GM12878 (cell line): Measurements from ENCODE around the gene NDST3. TPM values are rescaled to one million over a fixed set of nuclear protein-coding genes. Genes with fewer than 3 reads are reported as not detected.
A peak's percentile ranks its signal among the peaks of the same experiment; 100 is the strongest.
"Not testable (repeated sequence)": the region's sequence is repeated elsewhere in the genome, so short reads cannot be mapped to it uniquely, and the experiment has no call there.

Experiments used
- ATAC-seq: fragments of 200-7000 bp; cut with Tn5 transposase; 3 replicates; pipeline ENCODE4 v1.9.1; 2020; ENCODE audit warnings: mild to moderate bottlenecking, moderate library complexity
- BruUV-seq: library from RNA; stranded (reverse); fragments of 400-500 nt; replicated peaks from 2 replicates; lab custom pipeline; 2021; lab: Mats Ljungman, UMichigan
- CTCF ChIA-PET: fragments of 300-600 bp; sonication (Branson Sonifier 250); formaldehyde crosslinking; extraction: SDS; loops from one replicate; lab custom pipeline; 2021; ENCODE audit warnings: inconsistent platforms; lab: Yijun Ruan, JAX
- POLR2A ChIA-PET: fragments of 350-600 bp; formaldehyde crosslinking; extraction: SDS; loops from one replicate; lab custom pipeline; 2021; ENCODE audit warnings: inconsistent platforms; lab: Charles Lee
- RAD21 ChIA-PET: fragments of 300-600 bp; sonication (Branson Sonifier 250); formaldehyde crosslinking; loops from one replicate; lab custom pipeline; 2023; ENCODE audit warnings: antibody characterized with exemption; ENCODE audit not compliant: unreplicated experiment; lab: Charles Lee
- SMC1A ChIA-PET: fragments of 300-600 bp; sonication (Branson Sonifier 250); formaldehyde crosslinking; loops from one replicate; lab custom pipeline; 2023; ENCODE audit not compliant: unreplicated experiment, uncharacterized antibody; lab: Charles Lee
- DNase-seq: peaks from one replicate; pipeline ENCODE4 v3.0.0-alpha.2; 2011; ENCODE audit warnings: low read depth, low spot score
- FAIRE-seq: peaks from 3 replicates; lab custom pipeline; 2011; peaks lifted over from hg19 to GRCh38; lab: Jason Lieb, UNC
- H2AFZ ChIP-seq: 2 replicates; pipeline ENCODE4 v1.6.0; 2011; ENCODE audit warnings: low read depth, low read length, control low read depth; ENCODE audit not compliant: control insufficient read depth
- H3K27ac ChIP-seq: 2 replicates; pipeline ENCODE4 v1.5.1; 2011; ENCODE audit warnings: control low read depth; ENCODE audit not compliant: control insufficient read depth, insufficient read depth
- H3K27me3 ChIP-seq, 2 experiments: replicated peaks in 1 of 2; 2 replicates each; pipeline versions ENCODE4 v1.6.0 to v1.6.1; 2011; ENCODE audit warnings: low read length in 1 of 2; ENCODE audit not compliant: control insufficient read depth in 2 of 2, insufficient read depth in 2 of 2
- H3K36me3 ChIP-seq, 2 experiments: 2 replicates each; pipeline ENCODE4 v1.5.1; 2011; ENCODE audit warnings: low read length in 1 of 2; ENCODE audit not compliant: control insufficient read depth in 2 of 2, insufficient read depth in 2 of 2
- H3K4me1 ChIP-seq: 2 replicates; pipeline ENCODE4 v1.6.1; 2011; ENCODE audit warnings: mild to moderate bottlenecking, low read length, moderate library complexity, mixed read lengths; ENCODE audit not compliant: control insufficient read depth, insufficient read depth
- H3K4me2 ChIP-seq: 2 replicates; pipeline ENCODE4 v1.6.0; 2011; ENCODE audit warnings: control low read depth; ENCODE audit not compliant: control insufficient read depth, insufficient read depth
- H3K4me3 ChIP-seq: fragments of 200-600 bp; sonication (generic); 2 replicates; pipeline ENCODE4 v1.5.1; 2016
- H3K79me2 ChIP-seq: 2 replicates; pipeline ENCODE4 v1.6.0; 2011; ENCODE audit warnings: low read length; ENCODE audit not compliant: control insufficient read depth, insufficient read depth
- H3K9ac ChIP-seq: 2 replicates; pipeline ENCODE4 v1.8.0; 2011; ENCODE audit warnings: low read length, control low read depth, mixed read lengths; ENCODE audit not compliant: control insufficient read depth, insufficient read depth
- H3K9me3 ChIP-seq: replicated peaks from 3 replicates; pipeline ENCODE4 v1.5.1; 2011; ENCODE audit warnings: mild to moderate bottlenecking, low read length; ENCODE audit not compliant: control insufficient read depth, insufficient read depth
- H4K20me1 ChIP-seq: 2 replicates; pipeline ENCODE4 v1.6.0; 2011; ENCODE audit not compliant: control insufficient read depth, insufficient read depth
- CTCF ChIP-seq, 3 experiments: IDR thresholded peaks in 2 of 3; conservative IDR thresholded peaks in 1 of 3; 2 replicates each; pipeline ENCODE4 v1.5.1; 2011; ENCODE audit warnings: low read depth in 3 of 3, low read length in 3 of 3, mild to moderate bottlenecking in 3 of 3, control low read depth in 2 of 3, moderate library complexity in 2 of 3, inconsistent platforms in 1 of 3, mixed read lengths in 1 of 3; ENCODE audit not compliant: control insufficient read depth in 2 of 3, insufficient read depth in 1 of 3; ENCODE audit errors: extremely low read depth in 1 of 3
- NFYB ChIP-seq: IDR thresholded peaks from 2 replicates; pipeline ENCODE4 v1.6.1; 2011; ENCODE audit warnings: low read depth, mild to moderate bottlenecking, low read length, improper control_type of control experiment, moderate library complexity; ENCODE audit not compliant: insufficient read depth
- TBL1XR1 ChIP-seq: IDR thresholded peaks from 2 replicates; pipeline ENCODE4 v1.6.1; 2012; ENCODE audit warnings: low read depth, low read length, improper control_type of control experiment
- WGBS: methylation state at CpG from one replicate; pipeline ENCODE4 v1.1.6; 2016; ENCODE audit warnings: low lambda C conversion rate; ENCODE audit not compliant: insufficient replicate concordance, insufficient coverage; ENCODE audit errors: missing lambda C conversion rate; 5-methylcytosine and 5-hydroxymethylcytosine counted together
- in situ Hi-C: fragments of 300-500 bp; cut with MboI; formaldehyde crosslinking; loops from 9 replicates; pipeline ENCODE4 v1.14.3; 2018; ENCODE audit warnings: mixed read lengths
- intact Hi-C: fragments of 100-400 bp; cut with micrococcal nuclease; formaldehyde crosslinking; loops from one replicate; pipeline ENCODE4 v1.14.2; 2022; ENCODE audit not compliant: unreplicated experiment
- polyA plus RNA-seq, 11 experiments: library from polyadenylated mRNA; depleted of rRNA in 4 of 11; unstranded in 6 of 11; stranded (reverse) in 5 of 11; fragments of >200 nt; fragmentation: Nextera tagmentation in 4 of 11; fragmentation: Illumina TruSeq in 1 of 11; extraction: Ambion mirVana in 4 of 11; extraction: Trizol in 1 of 11; gene quantifications; 1 replicate in 1 of 11; 2 replicates in 10 of 11; pipeline versions ENCODE4 v1.2.1 to v1.2.3, GENCODE V29; 2011 to 2016; ENCODE audit warnings: inconsistent platforms in 2 of 11, missing spikeins in 2 of 11, low read depth in 1 of 11
- total RNA-seq, 4 experiments: library from RNA; depleted of rRNA in 3 of 4; stranded (reverse); fragments of >200 nt in 3 of 4; fragmentation: Illumina TruSeq in 1 of 4; extraction: Trizol in 1 of 4; gene quantifications; 2 replicates each; pipeline versions ENCODE4 v1.2.1 to v1.2.3, GENCODE V29; 2013 to 2021

The NDST3 gene
- total and polyA plus RNA-seq, 10 of the 15 experiments (the other 5 are each of a cell fraction or from before 2014, with no cell fraction given): 0.03 TPM; not detected in 8

- DNase-seq, intact Hi-C loops, H3K27me3 ChIP-seq, H3K27ac ChIP-seq, POLR2A ChIA-PET, ATAC-seq, RAD21 ChIA-PET, FAIRE-seq, H4K20me1 ChIP-seq, H3K4me1 ChIP-seq, H3K9ac ChIP-seq, H3K4me2 ChIP-seq, H3K36me3 ChIP-seq, SMC1A ChIA-PET, H3K4me3 ChIP-seq, H3K9me3 ChIP-seq, BruUV-seq, H3K79me2 ChIP-seq, H2AFZ ChIP-seq: not testable (repeated sequence)
- 73% methylated on average over 4 of the region's 4 CpGs for WGBS
- TF ChIP-seq NFYB: 0 out of 2 replicates have a peak, but pooled peaks have one; percentile 32
- in situ Hi-C loops: loop anchor here (25.0 kb wide), 2 partner anchors 1129 to 1904 kb away; no protein-coding TSS in a partner anchor
- CTCF ChIA-PET: interaction anchor here (0.8 to 1.0 kb wide), 2 partner anchors 15 to 41 kb away, joined by 3 read pairs; no protein-coding TSS in a partner anchor
Observed at GRCh38 chr4:118266145-118266496, 231.8 kb downstream of the NDST3 start.

GRCh38 chr4:118268780-118269179, 234.5 kb downstream of the NDST3 start:
- intact Hi-C loops: no loop called here
- TF ChIP-seq TBL1XR1 (no peak), CTCF (IDR thresholded peaks at IDR 0.05 in 2 of 3, conservative IDR thresholded peaks at IDR 0.05 in 1 of 3; ENCODE audit: control insufficient read depth in 2 of 3, extremely low read depth in 1 of 3, insufficient read depth in 1 of 3, low read depth in 3 of 3, low read length in 3 of 3) (no peak)
- in situ Hi-C loops: loop anchor here (25.0 kb wide), 2 partner anchors 1131 to 1906 kb away; no protein-coding TSS in a partner anchor
- no peaks in the 10 kb centered on the region for H3K4me1 ChIP-seq
- H3K36me3 ChIP-seq: no peaks in the 10 kb centered on the region
- no TSS peak for BruUV-seq
- no peak overlapping the region for H3K9ac ChIP-seq
- no peak overlapping the region for H2AFZ ChIP-seq
- SMC1A ChIA-PET: no interaction called here
- CTCF ChIA-PET: no interaction called here
- no peaks in the 10 kb centered on the region; the same call in 2 of the 3 replicates for H3K9me3 ChIP-seq
- no peak overlapping the region for H3K27ac ChIP-seq
- no peaks in the 10 kb centered on the region for H4K20me1 ChIP-seq
- H3K27me3 ChIP-seq: no peaks in the 10 kb centered on the region; a peak in 1 of 4 replicates
- H3K79me2 ChIP-seq: no peaks in the 10 kb centered on the region
- no peak overlapping the region for H3K4me3 ChIP-seq
- no peak for FAIRE-seq
- POLR2A ChIA-PET: no interaction called here
- no peak overlapping the region for H3K4me2 ChIP-seq
- peak; percentile 48; the same call in 2 of the 3 replicates for ATAC-seq
- DNase-seq: no peak
- RAD21 ChIA-PET: no interaction called here
- 51% methylated on average over 3 of the region's 3 CpGs for WGBS
